C4-2B (cell line): ENCODE measurements around the gene MCOLN2.

ENCODE experiments used
- H3K27ac ChIP-seq: fragments of 450-650 bp; 2 replicates; pipeline ENCODE4 v1.5.1; 2017
- CTCF ChIP-seq: fragments of 450-650 bp; conservative IDR thresholded peaks from 2 replicates; pipeline ENCODE4 v1.5.1; 2017; ENCODE audit warnings: mild to moderate bottlenecking
- ZFX ChIP-seq: fragments of 450-650 bp; IDR thresholded peaks from 2 replicates; pipeline ENCODE4 v1.6.1; 2017

Gene MCOLN2

DNA sequence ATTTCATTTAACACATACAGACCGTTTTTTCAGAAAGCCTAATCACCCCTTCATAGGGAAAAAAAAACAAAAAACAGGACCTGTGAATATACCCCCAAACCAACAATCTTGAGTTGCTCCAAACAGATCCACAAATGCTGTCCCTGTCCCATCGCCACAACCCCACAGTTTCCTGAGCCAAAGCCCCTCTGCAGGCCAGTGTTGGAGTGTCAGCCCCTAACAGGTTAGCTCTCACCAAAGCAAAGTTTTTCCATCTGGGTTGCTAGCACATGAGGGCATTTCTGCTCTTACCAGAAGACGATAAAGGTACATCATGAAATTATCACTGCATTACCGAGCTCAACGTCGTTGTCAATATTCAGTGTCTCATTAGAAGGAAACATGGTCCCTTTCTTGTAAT, 40.8 kb downstream of the MCOLN2 start:
- no peak overlapping the region for H3K27ac ChIP-seq
- TF ChIP-seq ZFX (no peak), CTCF (no peak)

GRCh38 chr1:84949664-84950063, 47.2 kb downstream of the MCOLN2 start:
- no peak overlapping the region for H3K27ac ChIP-seq
- TF ChIP-seq CTCF (no peak), ZFX (no peak)

GRCh38 chr1:84947536-84948410, 49.1 kb downstream of the MCOLN2 start:
- no peak for TF ChIP-seq CTCF
- TF ChIP-seq ZFX: no peak
- H3K27ac ChIP-seq: no peak overlapping the region

DNA sequence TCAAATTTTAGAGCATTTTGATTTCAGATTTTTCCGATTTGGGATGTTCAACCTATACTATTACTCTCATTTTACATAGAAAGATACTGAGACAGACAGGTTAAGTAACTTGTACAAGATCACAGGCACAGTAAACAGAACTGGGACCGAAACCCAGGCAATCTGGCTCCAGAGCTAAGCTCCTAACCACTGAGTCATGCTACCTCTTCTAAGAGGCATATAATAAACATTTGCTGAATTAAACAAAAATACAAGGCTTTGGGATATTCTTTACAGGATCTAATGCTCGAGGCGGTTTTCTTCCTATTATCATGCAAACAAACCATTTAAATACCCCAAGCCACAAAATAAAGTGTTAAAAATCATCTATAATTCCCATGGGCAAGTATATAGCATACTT, 50.3 kb downstream of the MCOLN2 start:
- H3K27ac ChIP-seq: no peak overlapping the region
- TF ChIP-seq CTCF (no peak), ZFX (no peak)

DNA sequence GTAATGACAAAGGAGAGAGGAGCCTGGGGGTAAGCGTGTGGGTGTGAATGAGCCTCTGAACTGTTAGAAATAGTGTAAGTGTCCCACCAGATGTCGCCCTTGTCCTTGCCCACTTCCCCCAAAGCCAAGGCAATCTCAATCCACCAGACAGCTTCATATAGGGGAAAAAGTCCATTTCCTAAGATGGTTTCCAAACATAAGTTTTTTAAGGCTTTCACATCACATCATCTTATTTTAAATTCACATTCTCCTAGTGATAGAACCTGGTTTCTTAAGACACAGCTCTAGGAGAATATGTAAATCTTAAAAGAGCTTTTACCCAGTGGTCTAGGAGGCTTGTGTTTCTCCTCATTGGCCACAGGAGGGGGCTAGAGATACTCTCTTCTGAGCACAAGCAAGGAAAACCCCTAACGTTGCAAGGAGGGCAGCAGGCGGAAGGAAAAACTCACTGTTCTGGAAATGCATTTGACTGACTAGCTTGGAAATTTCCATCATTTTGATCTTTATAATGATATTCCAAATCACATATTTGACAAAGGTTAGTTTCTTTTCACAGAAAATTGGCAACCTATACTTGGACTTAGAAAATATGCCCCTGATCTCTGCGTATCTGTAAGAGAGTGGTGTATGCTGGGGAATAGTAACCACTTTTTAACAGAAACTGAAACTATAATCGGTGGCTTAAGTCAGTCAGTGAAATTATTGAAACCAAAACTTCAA, 52.0 kb downstream of the MCOLN2 start:
- no peak for TF ChIP-seq ZFX
- peak; percentile 99 for TF ChIP-seq CTCF
- no peak overlapping the region for H3K27ac ChIP-seq

GRCh38 chr1:84941843-84942242, 55.1 kb downstream of the MCOLN2 start:
- H3K27ac ChIP-seq: no peak overlapping the region
- TF ChIP-seq ZFX (no peak), CTCF (no peak)

GRCh38 chr1:84940481-84940880, 56.4 kb downstream of the MCOLN2 start:
- TF ChIP-seq CTCF (no peak), ZFX (no peak)
- no peak overlapping the region for H3K27ac ChIP-seq
